ENCODE measurements around the gene CHCHD4.

- TF ChIP-seq CTCF (conservative IDR thresholded peaks at IDR 0.05; ENCODE audit: low read depth in 2 of 2) (no peak), NANOG (IDR thresholded peaks at IDR 0.05; ENCODE audit: borderline replicate concordance) (no peak), EZH2 (IDR thresholded peaks at IDR 0.05; ENCODE audit: low read depth, unreplicated experiment) (no peak), POLR2AphosphoS5 (IDR thresholded peaks at IDR 0.05; ENCODE audit: low read depth) (no peak), EZH2phosphoT487 (IDR thresholded peaks at IDR 0.05; ENCODE audit: unreplicated experiment) (no peak)
These were observed 13.6 kb upstream of the CHCHD4 start for GRCh38 chr3:14138109-14138877.

Data from GM23338 (cell line).